ENCODE measurements around the gene SLC25A13. TPM values are rescaled to one million over a fixed set of nuclear protein-coding genes. Genes with fewer than 3 reads are reported as not detected.

SLC25A13 gene
- total and polyA plus RNA-seq, 2 donors, result 11.5 to 30.5 TPM

- 87% methylated on average over 1 of the region's 1 CpG for WGBS
- Histone ChIP-seq H3K36me3 (ENCODE audit: insufficient read depth) (no peaks in the 10 kb centered on the region), H3K4me1 (ENCODE audit: insufficient read depth) (no peaks in the 10 kb centered on the region), H3K4me3 (ENCODE audit: low read depth, low read length) (no peak overlapping the region), H3K27ac (ENCODE audit: low read depth) (no peak overlapping the region)
- no peak for DNase-seq (ENCODE audit: extremely low spot score)
These were observed 104.8 kb downstream of the SLC25A13 start for GRCh38 chr7:96217147-96217546.

- WGBS, result 97% methylated on average over 7 of the region's 7 CpGs
- Histone ChIP-seq H3K36me3 (ENCODE audit: insufficient read depth) (no peaks in the 10 kb centered on the region), H3K4me3 (ENCODE audit: low read depth, low read length) (no peak overlapping the region), H3K27ac (ENCODE audit: low read depth) (no peak overlapping the region), H3K4me1 (ENCODE audit: insufficient read depth) (no peaks in the 10 kb centered on the region)
- DNase-seq (ENCODE audit: extremely low spot score), result no peak
These were observed 105.5 kb downstream of the SLC25A13 start for GRCh38 chr7:96216373-96216772.

- H3K4me3 ChIP-seq (ENCODE audit: low read depth, low read length), result no peak overlapping the region
- H3K27ac ChIP-seq (ENCODE audit: low read depth), result no peak overlapping the region
- no peaks in the 10 kb centered on the region for H3K36me3 ChIP-seq (ENCODE audit: insufficient read depth)
- 96% methylated on average over 2 of the region's 2 CpGs for WGBS
- no peak for DNase-seq (ENCODE audit: extremely low spot score)
- no peaks in the 10 kb centered on the region for H3K4me1 ChIP-seq (ENCODE audit: insufficient read depth)
These were observed 109.4 kb downstream of the SLC25A13 start for GRCh38 chr7:96212474-96212873.

- Histone ChIP-seq H3K36me3 (ENCODE audit: insufficient read depth) (no peaks in the 10 kb centered on the region), H3K27ac (ENCODE audit: low read depth) (no peak overlapping the region), H3K4me1 (ENCODE audit: insufficient read depth) (no peaks in the 10 kb centered on the region), H3K4me3 (ENCODE audit: low read depth, low read length) (no peak overlapping the region)
- DNase-seq (ENCODE audit: extremely low spot score), result no peak
These were observed 109.9 kb downstream of the SLC25A13 start for GRCh38 chr7:96211954-96212353.

- H3K27ac ChIP-seq (ENCODE audit: low read depth), result no peak overlapping the region
- 97% methylated on average over 2 of the region's 2 CpGs for WGBS
- H3K36me3 ChIP-seq (ENCODE audit: insufficient read depth), result no peaks in the 10 kb centered on the region
- H3K4me3 ChIP-seq (ENCODE audit: low read depth, low read length), result no peak overlapping the region
- DNase-seq (ENCODE audit: extremely low spot score), result no peak
- no peaks in the 10 kb centered on the region for H3K4me1 ChIP-seq (ENCODE audit: insufficient read depth)
These were observed 116.2 kb downstream of the SLC25A13 start for GRCh38 chr7:96205665-96206064.

- Histone ChIP-seq H3K36me3 (ENCODE audit: insufficient read depth) (no peaks in the 10 kb centered on the region), H3K4me1 (ENCODE audit: insufficient read depth) (no peaks in the 10 kb centered on the region), H3K4me3 (ENCODE audit: low read depth, low read length) (no peak overlapping the region), H3K27ac (ENCODE audit: low read depth) (no peak overlapping the region)
- no peak for DNase-seq (ENCODE audit: extremely low spot score)
- WGBS, result 94% methylated on average over 3 of the region's 3 CpGs
These were observed 117.3 kb downstream of the SLC25A13 start for GRCh38 chr7:96204601-96205000.

GRCh38 chr7:96203786-96204185, 118.1 kb downstream of the SLC25A13 start:
- no peak for DNase-seq (ENCODE audit: extremely low spot score)
- H3K4me3 ChIP-seq (ENCODE audit: low read depth, low read length), result no peak overlapping the region
- no peaks in the 10 kb centered on the region for H3K36me3 ChIP-seq (ENCODE audit: insufficient read depth)
- no peak overlapping the region for H3K27ac ChIP-seq (ENCODE audit: low read depth)
- no peaks in the 10 kb centered on the region for H3K4me1 ChIP-seq (ENCODE audit: insufficient read depth)
- 96% methylated on average over 3 of the region's 3 CpGs for WGBS

- WGBS, result 99% methylated on average over 2 of the region's 2 CpGs
These were observed 119.8 kb downstream of the SLC25A13 start for GRCh38 chr7:96202102-96202501.

GRCh38 chr7:96200740-96201139, 121.2 kb downstream of the SLC25A13 start:
- no peak overlapping the region for H3K4me3 ChIP-seq (ENCODE audit: low read depth, low read length)
- WGBS, result 91% methylated on average over 1 of the region's 1 CpG
- H3K27ac ChIP-seq (ENCODE audit: low read depth), result no peak overlapping the region
- no peaks in the 10 kb centered on the region for H3K36me3 ChIP-seq (ENCODE audit: insufficient read depth)
- no peak for DNase-seq (ENCODE audit: extremely low spot score)
- H3K4me1 ChIP-seq (ENCODE audit: insufficient read depth), result no peaks in the 10 kb centered on the region

More at GRCh38 chr7:96202102-96202501, 119.8 kb downstream of the SLC25A13 start:
- no peak overlapping the region for H3K4me3 ChIP-seq (ENCODE audit: low read depth, low read length)
- no peaks in the 10 kb centered on the region for H3K4me1 ChIP-seq (ENCODE audit: insufficient read depth)
- no peak for DNase-seq (ENCODE audit: extremely low spot score)
- H3K27ac ChIP-seq (ENCODE audit: low read depth), result no peak overlapping the region
- H3K36me3 ChIP-seq (ENCODE audit: insufficient read depth), result no peaks in the 10 kb centered on the region

GRCh38 chr7:96199421-96199820, 122.5 kb downstream of the SLC25A13 start:
- DNase-seq (ENCODE audit: extremely low spot score), result no peak
- Histone ChIP-seq H3K4me1 (ENCODE audit: insufficient read depth) (no peaks in the 10 kb centered on the region), H3K36me3 (ENCODE audit: insufficient read depth) (peaks cover 1% of the 10 kb centered on the region), H3K4me3 (ENCODE audit: low read depth, low read length) (no peak overlapping the region), H3K27ac (ENCODE audit: low read depth) (no peak overlapping the region)
- 100% methylated on average over 1 of the region's 1 CpG for WGBS

GRCh38 chr7:96198047-96198636, 123.8 kb downstream of the SLC25A13 start:
- Histone ChIP-seq H3K4me1 (ENCODE audit: insufficient read depth) (no peaks in the 10 kb centered on the region), H3K36me3 (ENCODE audit: insufficient read depth) (peaks cover 1% of the 10 kb centered on the region), H3K27ac (ENCODE audit: low read depth) (no peak overlapping the region), H3K4me3 (ENCODE audit: low read depth, low read length) (no peak overlapping the region)
- no peak for DNase-seq (ENCODE audit: extremely low spot score)
- 75% methylated on average over 3 of the region's 3 CpGs for WGBS

GRCh38 chr7:96196676-96197075, 125.2 kb downstream of the SLC25A13 start:
- no peak for DNase-seq (ENCODE audit: extremely low spot score)
- no peaks in the 10 kb centered on the region for H3K4me1 ChIP-seq (ENCODE audit: insufficient read depth)
- no peak overlapping the region for H3K4me3 ChIP-seq (ENCODE audit: low read depth, low read length)
- H3K27ac ChIP-seq (ENCODE audit: low read depth), result no peak overlapping the region
- H3K36me3 ChIP-seq (ENCODE audit: insufficient read depth), result peaks cover 3% of the 10 kb centered on the region
- WGBS, result 96% methylated on average over 4 of the region's 4 CpGs

GRCh38 chr7:96189129-96189820, 132.6 kb downstream of the SLC25A13 start:
- Histone ChIP-seq H3K27ac (ENCODE audit: low read depth) (no peak overlapping the region), H3K4me3 (ENCODE audit: low read depth, low read length) (no peak overlapping the region), H3K36me3 (ENCODE audit: insufficient read depth) (peaks cover 2% of the 10 kb centered on the region), H3K4me1 (ENCODE audit: insufficient read depth) (peaks cover 2% of the 10 kb centered on the region)
- 58% methylated on average over 4 of the region's 4 CpGs for WGBS
- no peak for DNase-seq (ENCODE audit: extremely low spot score)

- peaks cover 5% of the 10 kb centered on the region for H3K36me3 ChIP-seq (ENCODE audit: insufficient read depth)
- 37% methylated on average over 8 of the region's 8 CpGs for WGBS
- no peak for DNase-seq (ENCODE audit: extremely low spot score)
- no peak overlapping the region for H3K27ac ChIP-seq (ENCODE audit: low read depth)
- H3K4me1 ChIP-seq (ENCODE audit: insufficient read depth), result peaks cover 2% of the 10 kb centered on the region
- no peak overlapping the region for H3K4me3 ChIP-seq (ENCODE audit: low read depth, low read length)
These were observed 133.3 kb downstream of the SLC25A13 start for GRCh38 chr7:96188591-96188991.

All from urinary bladder (tissue), 4 donors.